ENCODE data around the gene WNT2. TPM values are rescaled to one million over a fixed set of nuclear protein-coding genes. Genes with fewer than 3 reads are reported as not detected.

WNT2 gene
- polyA plus RNA-seq, 1 donor (not counting 4 experiments of a cell fraction or from before 2014, with no cell fraction given) = not detected

GRCh38 chr7:117320523-117320922 lies 2.3 kb downstream of the WNT2 start:
- Histone ChIP-seq H3K4me1 (ENCODE audit: control insufficient read depth, extremely low read depth, insufficient read depth, low read length) (peaks cover 16% of the 10 kb centered on the region), H3K9me3 (ENCODE audit: control insufficient read depth, low read depth, low read length) (no peaks in the 10 kb centered on the region), H3K4me2 (ENCODE audit: control insufficient read depth, extremely low read depth, insufficient read depth, low read depth, low read length) (no peak overlapping the region), H3K9me1 (ENCODE audit: control insufficient read depth, extremely low read depth, insufficient read depth, low read length) (no peaks in the 10 kb centered on the region), H2AFZ (ENCODE audit: control insufficient read depth, low read length) (no peak overlapping the region), H3K9ac (ENCODE audit: control insufficient read depth, extremely low read depth, insufficient read depth, low read length) (no peak overlapping the region), H3K27me3 (ENCODE audit: control insufficient read depth, extremely low read depth, insufficient read depth, low read length) (peaks cover 60% of the 10 kb centered on the region), H4K20me1 (ENCODE audit: control insufficient read depth, extremely low read depth, insufficient read depth, low read length) (no peaks in the 10 kb centered on the region), H3K27ac (ENCODE audit: control insufficient read depth, insufficient read depth, low read length) (no peak overlapping the region), H3K36me3 (ENCODE audit: control insufficient read depth in 2 of 2, extremely low read depth in 1 of 2, insufficient read depth in 2 of 2, low read length in 2 of 2) (no peaks in the 10 kb centered on the region), H3K79me2 (ENCODE audit: control insufficient read depth, insufficient read depth, low read length) (no peaks in the 10 kb centered on the region), H3K4me3 (ENCODE audit: control insufficient read depth in 2 of 3, extremely low read depth in 1 of 3, insufficient read depth in 2 of 3, low read depth in 1 of 3, low read length in 3 of 3) (no peak overlapping the region)
- DNase-seq (ENCODE audit: low read depth, low spot score) (no peak), FAIRE-seq (no peak)
- dilution Hi-C loops (cut with MboI; ENCODE audit: extremely low pct_ligation_motif_present, low sequenced_read_pairs) = no loop called here
- TF ChIP-seq, protein P1, sequence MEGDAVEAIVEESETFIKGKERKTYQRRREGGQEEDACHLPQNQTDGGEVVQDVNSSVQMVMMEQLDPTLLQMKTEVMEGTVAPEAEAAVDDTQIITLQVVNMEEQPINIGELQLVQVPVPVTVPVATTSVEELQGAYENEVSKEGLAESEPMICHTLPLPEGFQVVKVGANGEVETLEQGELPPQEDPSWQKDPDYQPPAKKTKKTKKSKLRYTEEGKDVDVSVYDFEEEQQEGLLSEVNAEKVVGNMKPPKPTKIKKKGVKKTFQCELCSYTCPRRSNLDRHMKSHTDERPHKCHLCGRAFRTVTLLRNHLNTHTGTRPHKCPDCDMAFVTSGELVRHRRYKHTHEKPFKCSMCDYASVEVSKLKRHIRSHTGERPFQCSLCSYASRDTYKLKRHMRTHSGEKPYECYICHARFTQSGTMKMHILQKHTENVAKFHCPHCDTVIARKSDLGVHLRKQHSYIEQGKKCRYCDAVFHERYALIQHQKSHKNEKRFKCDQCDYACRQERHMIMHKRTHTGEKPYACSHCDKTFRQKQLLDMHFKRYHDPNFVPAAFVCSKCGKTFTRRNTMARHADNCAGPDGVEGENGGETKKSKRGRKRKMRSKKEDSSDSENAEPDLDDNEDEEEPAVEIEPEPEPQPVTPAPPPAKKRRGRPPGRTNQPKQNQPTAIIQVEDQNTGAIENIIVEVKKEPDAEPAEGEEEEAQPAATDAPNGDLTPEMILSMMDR (optimal IDR thresholded peaks at IDR 0.05 in 1 of 3, IDR thresholded peaks at IDR 0.05 in 1 of 3, conservative IDR thresholded peaks at IDR 0.05 in 1 of 3; ENCODE audit: extremely low read depth in 1 of 3, insufficient read depth in 2 of 3, low read length in 3 of 3) = no peak
- TF ChIP-seq EZH2 (IDR thresholded peaks at IDR 0.05; ENCODE audit: low read length) = no peak

DNA sequence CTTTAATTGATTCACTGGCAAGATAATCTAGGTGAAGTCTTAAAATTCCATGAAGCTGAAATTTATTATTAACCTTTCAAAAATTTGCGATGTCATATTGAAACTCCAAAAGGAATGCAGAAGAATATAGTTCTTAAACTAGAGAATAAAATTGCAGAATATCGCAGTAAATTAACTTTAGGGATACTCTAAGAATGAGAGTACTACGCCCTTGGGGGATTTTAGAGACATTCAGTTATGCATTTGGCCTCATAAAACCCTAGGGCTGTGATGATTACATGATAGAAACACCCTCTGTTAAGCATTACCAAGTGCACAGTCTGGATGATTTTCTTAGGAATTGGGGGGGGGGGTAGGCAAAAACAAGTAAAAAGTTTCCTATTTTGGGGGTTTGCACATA lies 3.7 kb downstream of the WNT2 start:
- Histone ChIP-seq H3K4me3 (ENCODE audit: control insufficient read depth in 2 of 3, extremely low read depth in 1 of 3, insufficient read depth in 2 of 3, low read depth in 1 of 3, low read length in 3 of 3) (no peak overlapping the region), H3K27me3 (ENCODE audit: control insufficient read depth, extremely low read depth, insufficient read depth, low read length) (peaks cover 47% of the 10 kb centered on the region), H3K9me1 (ENCODE audit: control insufficient read depth, extremely low read depth, insufficient read depth, low read length) (no peaks in the 10 kb centered on the region), H3K4me2 (ENCODE audit: control insufficient read depth, extremely low read depth, insufficient read depth, low read depth, low read length) (no peak overlapping the region), H4K20me1 (ENCODE audit: control insufficient read depth, extremely low read depth, insufficient read depth, low read length) (no peaks in the 10 kb centered on the region), H3K36me3 (ENCODE audit: control insufficient read depth in 2 of 2, extremely low read depth in 1 of 2, insufficient read depth in 2 of 2, low read length in 2 of 2) (no peaks in the 10 kb centered on the region), H3K9me3 (ENCODE audit: control insufficient read depth, low read depth, low read length) (no peaks in the 10 kb centered on the region), H3K4me1 (ENCODE audit: control insufficient read depth, extremely low read depth, insufficient read depth, low read length) (peaks cover 14% of the 10 kb centered on the region), H3K27ac (ENCODE audit: control insufficient read depth, insufficient read depth, low read length) (no peak overlapping the region), H3K79me2 (ENCODE audit: control insufficient read depth, insufficient read depth, low read length) (no peaks in the 10 kb centered on the region), H3K9ac (ENCODE audit: control insufficient read depth, extremely low read depth, insufficient read depth, low read length) (no peak overlapping the region), H2AFZ (ENCODE audit: control insufficient read depth, low read length) (no peak overlapping the region)
- dilution Hi-C loops (cut with MboI; ENCODE audit: extremely low pct_ligation_motif_present, low sequenced_read_pairs) = no loop called here
- no peak for DNase-seq (ENCODE audit: low read depth, low spot score)
- TF ChIP-seq EZH2 (IDR thresholded peaks at IDR 0.05; ENCODE audit: low read length) = no peak
- TF ChIP-seq, protein P1 (optimal IDR thresholded peaks at IDR 0.05 in 1 of 3, IDR thresholded peaks at IDR 0.05 in 1 of 3, conservative IDR thresholded peaks at IDR 0.05 in 1 of 3; ENCODE audit: extremely low read depth in 1 of 3, insufficient read depth in 2 of 3, low read length in 3 of 3) = no peak
- FAIRE-seq = no peak
